Bronchial epithelial cell (primary cell): ENCODE measurements around the gene SAMD3. TPM values are rescaled to one million over a fixed set of nuclear protein-coding genes. Genes with fewer than 3 reads are reported as not detected.

ENCODE experiments used
- DNase-seq: peaks from one replicate; pipeline ENCODE4 v3.0.0-alpha.2; 2010; ENCODE audit warnings: low read depth
- FAIRE-seq: peaks from 2 replicates; lab custom pipeline; 2011; peaks lifted over from hg19 to GRCh38; lab: Jason Lieb, UNC
- H3K27me3 ChIP-seq: 2 replicates; pipeline ENCODE4 v1.5.1; 2011; ENCODE audit warnings: low read length; ENCODE audit not compliant: control insufficient read depth, insufficient read depth
- H3K36me3 ChIP-seq: 2 replicates; pipeline ENCODE4 v1.5.1; 2011; ENCODE audit warnings: low read length; ENCODE audit not compliant: control insufficient read depth, insufficient read depth
- H3K4me3 ChIP-seq: 2 replicates; pipeline ENCODE4 v1.5.1; 2011; ENCODE audit warnings: mild to moderate bottlenecking, low read depth, low read length, control low read depth
- total RNA-seq: library from RNA; depleted of rRNA; stranded (reverse); fragments of >200 nt; gene quantifications from 2 replicates; pipeline ENCODE4 v1.2.1, GENCODE V29; 2014
- TF ChIP-seq, protein P1 (sequence below): IDR thresholded peaks from 2 replicates; pipeline ENCODE4 v1.5.1; 2011; ENCODE audit warnings: mild to moderate bottlenecking, moderate library complexity, low read length, control low read depth, inconsistent platforms; ENCODE audit not compliant: insufficient read depth, severe bottlenecking

The SAMD3 gene
- total RNA-seq, 1 donor from 2014 or later = not detected

DNA sequence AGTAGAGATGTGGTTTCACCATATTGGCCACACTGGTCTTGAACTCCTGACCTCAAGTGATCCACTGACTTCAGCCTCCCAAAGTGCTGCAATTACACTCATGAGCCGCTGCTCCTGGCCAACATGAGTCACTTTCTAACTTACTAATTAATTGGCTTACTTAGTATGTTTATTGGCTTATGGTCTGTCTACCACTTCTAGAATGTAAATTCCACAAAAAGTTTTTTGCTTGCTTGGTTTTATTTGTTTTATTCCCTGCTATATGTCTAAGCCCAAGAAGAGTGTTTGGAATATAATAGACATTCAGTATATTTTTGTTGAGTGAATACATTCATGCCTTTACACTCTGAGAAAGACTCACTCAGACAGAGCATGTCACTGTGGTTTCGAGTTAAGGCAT lies 86.0 kb downstream of the SAMD3 start:
- TF ChIP-seq, protein P1, sequence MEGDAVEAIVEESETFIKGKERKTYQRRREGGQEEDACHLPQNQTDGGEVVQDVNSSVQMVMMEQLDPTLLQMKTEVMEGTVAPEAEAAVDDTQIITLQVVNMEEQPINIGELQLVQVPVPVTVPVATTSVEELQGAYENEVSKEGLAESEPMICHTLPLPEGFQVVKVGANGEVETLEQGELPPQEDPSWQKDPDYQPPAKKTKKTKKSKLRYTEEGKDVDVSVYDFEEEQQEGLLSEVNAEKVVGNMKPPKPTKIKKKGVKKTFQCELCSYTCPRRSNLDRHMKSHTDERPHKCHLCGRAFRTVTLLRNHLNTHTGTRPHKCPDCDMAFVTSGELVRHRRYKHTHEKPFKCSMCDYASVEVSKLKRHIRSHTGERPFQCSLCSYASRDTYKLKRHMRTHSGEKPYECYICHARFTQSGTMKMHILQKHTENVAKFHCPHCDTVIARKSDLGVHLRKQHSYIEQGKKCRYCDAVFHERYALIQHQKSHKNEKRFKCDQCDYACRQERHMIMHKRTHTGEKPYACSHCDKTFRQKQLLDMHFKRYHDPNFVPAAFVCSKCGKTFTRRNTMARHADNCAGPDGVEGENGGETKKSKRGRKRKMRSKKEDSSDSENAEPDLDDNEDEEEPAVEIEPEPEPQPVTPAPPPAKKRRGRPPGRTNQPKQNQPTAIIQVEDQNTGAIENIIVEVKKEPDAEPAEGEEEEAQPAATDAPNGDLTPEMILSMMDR = no peak
- Histone ChIP-seq H3K4me3 (no peak overlapping the region), H3K27me3 (no peaks in the 10 kb centered on the region), H3K36me3 (no peaks in the 10 kb centered on the region)
- DNase-seq (no peak), FAIRE-seq (no peak)

DNA sequence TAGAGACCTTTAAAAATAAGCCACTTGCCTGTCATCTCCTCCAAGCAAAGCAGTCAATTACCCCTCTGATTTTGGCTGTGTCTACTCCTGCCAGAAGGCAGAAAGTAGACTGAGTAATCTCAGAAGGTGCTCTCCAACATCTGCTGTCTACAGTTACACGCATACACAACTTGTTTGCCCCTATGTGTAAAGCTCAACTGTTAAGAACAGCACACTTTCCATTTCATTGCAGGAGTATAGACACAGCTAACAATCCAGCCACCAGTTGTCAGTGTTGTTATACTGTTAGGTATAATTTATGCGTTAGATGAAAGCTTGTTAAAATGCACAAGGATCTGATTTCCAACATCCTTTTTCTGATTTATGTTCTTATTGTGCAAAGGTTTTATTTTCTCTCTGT lies 88.2 kb downstream of the SAMD3 start:
- no peak for FAIRE-seq
- H3K27me3 ChIP-seq = no peaks in the 10 kb centered on the region
- H3K4me3 ChIP-seq = no peak overlapping the region
- DNase-seq = no peak
- TF ChIP-seq, protein P1 = no peak
- H3K36me3 ChIP-seq = no peaks in the 10 kb centered on the region

DNA sequence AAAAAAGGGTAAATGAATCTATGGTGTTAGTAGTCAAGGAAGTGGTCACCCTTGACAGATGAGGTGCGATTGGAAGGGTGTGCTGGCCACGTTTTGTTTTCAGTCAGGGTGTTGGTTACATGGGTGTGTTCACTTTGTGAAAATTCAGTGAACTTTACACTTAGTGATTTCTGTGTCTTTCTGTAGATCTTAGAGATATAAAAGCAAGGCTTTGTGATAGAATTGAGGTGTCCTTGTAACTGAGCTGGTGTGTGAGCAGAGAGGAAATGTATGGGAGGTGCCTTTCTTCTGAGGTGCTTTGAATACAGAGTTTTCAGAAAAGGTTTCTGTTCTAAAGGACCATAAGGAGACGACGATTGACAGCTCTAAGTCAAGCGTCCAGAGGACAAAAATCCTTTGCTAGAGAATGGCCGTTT lies 90.5 kb downstream of the SAMD3 start:
- TF ChIP-seq, protein P1 = no peak
- no peaks in the 10 kb centered on the region for H3K27me3 ChIP-seq
- DNase-seq (no peak), FAIRE-seq (no peak)
- H3K36me3 ChIP-seq = no peaks in the 10 kb centered on the region
- no peak overlapping the region for H3K4me3 ChIP-seq

DNA sequence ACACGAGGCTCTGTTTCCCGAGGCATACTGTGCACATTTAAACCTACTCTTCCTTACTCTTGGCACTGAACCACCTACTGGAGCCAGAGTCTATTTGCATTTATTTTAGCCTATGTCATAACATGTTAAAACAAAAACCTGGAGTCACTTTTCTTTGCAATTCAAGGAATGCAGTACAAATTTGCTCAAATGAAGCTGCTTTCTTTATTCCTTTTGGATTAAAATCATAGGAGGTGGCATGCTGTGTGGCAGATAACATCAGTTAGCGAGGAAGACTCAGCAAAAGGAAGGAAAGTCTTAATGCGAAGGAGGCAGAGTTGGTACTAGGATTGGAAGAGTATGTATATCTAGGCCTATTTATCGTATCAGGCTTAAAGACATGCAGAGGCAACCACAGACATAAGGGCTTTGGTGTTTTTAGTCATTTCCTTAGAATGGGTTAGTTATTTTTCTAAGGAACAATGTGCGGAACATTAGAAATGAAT lies 92.9 kb downstream of the SAMD3 start:
- FAIRE-seq (no peak), DNase-seq (peak; percentile 45)
- H3K27me3 ChIP-seq = no peaks in the 10 kb centered on the region
- H3K4me3 ChIP-seq = no peak overlapping the region
- H3K36me3 ChIP-seq = no peaks in the 10 kb centered on the region
- TF ChIP-seq, protein P1 = no peak

DNA sequence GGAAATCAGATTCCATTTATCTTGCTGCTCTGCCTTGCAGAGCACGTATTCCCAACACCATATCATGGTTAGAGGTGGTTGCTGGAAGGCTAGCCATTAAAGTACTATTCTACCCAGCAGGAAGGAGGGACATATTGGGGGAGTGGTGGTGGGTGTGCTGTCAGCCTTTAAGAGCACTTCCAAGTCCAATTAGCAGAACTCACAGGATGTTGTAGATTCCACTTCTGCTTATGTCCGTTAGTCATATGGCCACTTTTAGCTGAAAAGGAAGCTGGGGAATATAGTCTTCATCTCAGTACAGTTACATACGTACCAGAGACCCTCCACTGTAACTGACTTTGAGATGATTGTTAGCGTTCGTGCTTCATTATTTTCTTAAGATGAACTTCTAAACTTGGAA lies 94.4 kb downstream of the SAMD3 start:
- no peak for FAIRE-seq
- no peaks in the 10 kb centered on the region for H3K36me3 ChIP-seq
- H3K27me3 ChIP-seq = no peaks in the 10 kb centered on the region
- no peak for DNase-seq
- H3K4me3 ChIP-seq = no peak overlapping the region
- TF ChIP-seq, protein P1 = no peak

DNA sequence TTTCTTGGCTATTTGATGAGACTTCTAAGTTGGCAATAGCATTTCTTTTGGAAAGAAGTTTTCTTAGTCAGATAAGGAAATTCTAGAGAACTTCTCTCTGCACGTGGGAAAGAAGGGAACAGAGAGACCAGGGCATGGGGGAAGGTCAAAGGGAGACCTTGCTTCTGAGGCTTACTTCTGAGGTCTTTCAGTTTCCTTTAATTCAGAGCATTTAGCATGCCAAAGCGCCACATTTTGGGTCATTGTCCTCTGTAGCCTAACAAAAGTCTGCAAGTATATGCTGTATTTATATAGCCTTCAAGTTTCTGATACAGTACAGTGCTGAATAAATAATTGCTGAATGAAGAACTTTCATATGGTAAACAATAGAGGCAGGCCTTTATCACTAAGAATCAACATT lies 95.6 kb downstream of the SAMD3 start:
- Histone ChIP-seq H3K27me3 (no peaks in the 10 kb centered on the region), H3K4me3 (no peak overlapping the region), H3K36me3 (no peaks in the 10 kb centered on the region)
- no peak for DNase-seq
- TF ChIP-seq, protein P1 = no peak
- no peak for FAIRE-seq
